HUDEP-2 (cell line): ENCODE results near the gene TMEM50B.

Source experiments
- DNase-seq, 76 experiments: peaks; one replicate each; lab custom pipeline; 2025; ENCODE audit not compliant: unreplicated experiment in 76 of 76; lab: John Stamatoyannopoulos, UW

The TMEM50B gene

GRCh38 chr21:33401630-33401992 lies 78.2 kb downstream of the TMEM50B start:
- DNase-seq = no peak
